ENCODE results near the gene DGKD.

DGKD gene

GRCh38 chr2:233444501-233444900 lies 90.2 kb downstream of the DGKD start:
- no peak for DNase-seq (ENCODE audit: low read depth in 2 of 2)

GRCh38 chr2:233445152-233445830 lies 91.0 kb downstream of the DGKD start:
- DNase-seq (ENCODE audit: low read depth in 2 of 2) = no peak

GRCh38 chr2:233446121-233446520 lies 91.8 kb downstream of the DGKD start:
- no peak for DNase-seq (ENCODE audit: low read depth in 2 of 2)

GRCh38 chr2:233446606-233447305 lies 92.5 kb downstream of the DGKD start:
- DNase-seq (ENCODE audit: low read depth in 2 of 2) = no peak

GRCh38 chr2:233447506-233448219 lies 93.4 kb downstream of the DGKD start:
- DNase-seq (ENCODE audit: low read depth in 2 of 2) = no peak

GRCh38 chr2:233448220-233448559 lies 93.9 kb downstream of the DGKD start:
- no peak for DNase-seq (ENCODE audit: low read depth in 2 of 2)

GRCh38 chr2:233448575-233448974 lies 94.3 kb downstream of the DGKD start:
- DNase-seq (ENCODE audit: low read depth in 2 of 2) = no peak

GRCh38 chr2:233449081-233449901 lies 95.0 kb downstream of the DGKD start:
- no peak for DNase-seq (ENCODE audit: low read depth in 2 of 2)

GRCh38 chr2:233449921-233450863 lies 95.9 kb downstream of the DGKD start:
- no peak for DNase-seq (ENCODE audit: low read depth in 2 of 2)

- no peak for DNase-seq (ENCODE audit: low read depth in 2 of 2)
Observed at GRCh38 chr2:233450864-233451575, 96.7 kb downstream of the DGKD start.

- no peak for DNase-seq (ENCODE audit: low read depth in 2 of 2)
Observed at GRCh38 chr2:233451950-233452349, 97.7 kb downstream of the DGKD start.

GRCh38 chr2:233453111-233453915 lies 99.0 kb downstream of the DGKD start:
- DNase-seq (ENCODE audit: low read depth in 2 of 2) = no peak

GRCh38 chr2:233453916-233454315 lies 99.6 kb downstream of the DGKD start:
- DNase-seq (ENCODE audit: low read depth in 2 of 2) = no peak

- no peak for DNase-seq (ENCODE audit: low read depth in 2 of 2)
Observed at GRCh38 chr2:233455006-233455405, 100.7 kb downstream of the DGKD start.

- no peak for DNase-seq (ENCODE audit: low read depth in 2 of 2)
Observed at GRCh38 chr2:233455491-233455890, 101.2 kb downstream of the DGKD start.

- DNase-seq (ENCODE audit: low read depth in 2 of 2) = no peak
Observed at GRCh38 chr2:233456111-233456510, 101.8 kb downstream of the DGKD start.

GRCh38 chr2:233456934-233457333 lies 102.6 kb downstream of the DGKD start:
- DNase-seq (ENCODE audit: low read depth in 2 of 2) = no peak

- no peak for DNase-seq (ENCODE audit: low read depth in 2 of 2)
Observed at GRCh38 chr2:233457356-233457755, 103.1 kb downstream of the DGKD start.

GRCh38 chr2:233458031-233458610 lies 103.8 kb downstream of the DGKD start:
- DNase-seq (ENCODE audit: low read depth in 2 of 2) = no peak
